ENCODE measurements around the gene VASH1. TPM values are rescaled to one million over a fixed set of nuclear protein-coding genes. Genes with fewer than 3 reads are reported as not detected.
A peak's percentile ranks its signal among the peaks of the same experiment; 100 is the strongest.

VASH1 gene
- total RNA-seq, 1 experiment from 2014 or later = 5.2 TPM

- no peaks in the 10 kb centered on the region for H3K9me3 ChIP-seq (ENCODE audit: control insufficient read depth, insufficient read depth, low read depth, low read length)
- ATAC-seq (peak; percentile 14; the same call in 1 of the 2 replicates), DNase-seq (ENCODE audit: low read depth, low spot score) (no peak)
- no peak overlapping the region for H3K27ac ChIP-seq (ENCODE audit: low read length)
- in situ Hi-C loops (cut with HindIII; ENCODE audit: low pct_unique_long_range_greater_than_20kb, low sequenced_read_pairs) (no loop called here), intact Hi-C loops (cut with micrococcal nuclease; ENCODE audit: unreplicated experiment) (no loop called here)
- CTCF ChIA-PET = no interaction called here
- no peaks in the 10 kb centered on the region for H3K4me1 ChIP-seq (ENCODE audit: control insufficient read depth, insufficient read depth, low read length)
- H3K27me3 ChIP-seq (ENCODE audit: control insufficient read depth, insufficient read depth, low read length) = no peaks in the 10 kb centered on the region
- POLR2A ChIA-PET = no interaction called here
- H3K36me3 ChIP-seq (ENCODE audit: control insufficient read depth, insufficient read depth, low read length) = no peaks in the 10 kb centered on the region; the same call in 1 of the 2 replicates
- BruUV-seq (replicated peaks) = no TSS peak
- H3K4me3 ChIP-seq (ENCODE audit: low read depth in 2 of 2, low read length in 2 of 2) = peak overlapping the region; percentile 51 to 52
- TF ChIP-seq CTCF (IDR thresholded peaks at IDR 0.05) (no peak), POLR2AphosphoS5 (IDR thresholded peaks at IDR 0.05; ENCODE audit: low read depth, low read length) (no peak), TCF7L2 (IDR thresholded peaks at IDR 0.05; ENCODE audit: low read depth, low read length) (no peak), SIN3A (IDR thresholded peaks at IDR 0.05; ENCODE audit: borderline replicate concordance, insufficient read depth, low read depth, low read length) (no peak)
- TF ChIP-seq, protein P1, sequence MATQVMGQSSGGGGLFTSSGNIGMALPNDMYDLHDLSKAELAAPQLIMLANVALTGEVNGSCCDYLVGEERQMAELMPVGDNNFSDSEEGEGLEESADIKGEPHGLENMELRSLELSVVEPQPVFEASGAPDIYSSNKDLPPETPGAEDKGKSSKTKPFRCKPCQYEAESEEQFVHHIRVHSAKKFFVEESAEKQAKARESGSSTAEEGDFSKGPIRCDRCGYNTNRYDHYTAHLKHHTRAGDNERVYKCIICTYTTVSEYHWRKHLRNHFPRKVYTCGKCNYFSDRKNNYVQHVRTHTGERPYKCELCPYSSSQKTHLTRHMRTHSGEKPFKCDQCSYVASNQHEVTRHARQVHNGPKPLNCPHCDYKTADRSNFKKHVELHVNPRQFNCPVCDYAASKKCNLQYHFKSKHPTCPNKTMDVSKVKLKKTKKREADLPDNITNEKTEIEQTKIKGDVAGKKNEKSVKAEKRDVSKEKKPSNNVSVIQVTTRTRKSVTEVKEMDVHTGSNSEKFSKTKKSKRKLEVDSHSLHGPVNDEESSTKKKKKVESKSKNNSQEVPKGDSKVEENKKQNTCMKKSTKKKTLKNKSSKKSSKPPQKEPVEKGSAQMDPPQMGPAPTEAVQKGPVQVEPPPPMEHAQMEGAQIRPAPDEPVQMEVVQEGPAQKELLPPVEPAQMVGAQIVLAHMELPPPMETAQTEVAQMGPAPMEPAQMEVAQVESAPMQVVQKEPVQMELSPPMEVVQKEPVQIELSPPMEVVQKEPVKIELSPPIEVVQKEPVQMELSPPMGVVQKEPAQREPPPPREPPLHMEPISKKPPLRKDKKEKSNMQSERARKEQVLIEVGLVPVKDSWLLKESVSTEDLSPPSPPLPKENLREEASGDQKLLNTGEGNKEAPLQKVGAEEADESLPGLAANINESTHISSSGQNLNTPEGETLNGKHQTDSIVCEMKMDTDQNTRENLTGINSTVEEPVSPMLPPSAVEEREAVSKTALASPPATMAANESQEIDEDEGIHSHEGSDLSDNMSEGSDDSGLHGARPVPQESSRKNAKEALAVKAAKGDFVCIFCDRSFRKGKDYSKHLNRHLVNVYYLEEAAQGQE (IDR thresholded peaks at IDR 0.05; ENCODE audit: insufficient read depth in 1 of 2, low read depth in 2 of 2, low read length in 1 of 2) = no peak
These were observed 717 bp downstream of the VASH1 start for GRCh38 chr14:76761960-76762410.

- no peak overlapping the region for H3K27ac ChIP-seq (ENCODE audit: low read length)
- ChIA-PET POLR2A (no interaction called here), CTCF (no interaction called here)
- in situ Hi-C loops (cut with HindIII; ENCODE audit: low pct_unique_long_range_greater_than_20kb, low sequenced_read_pairs) = no loop called here
- no peaks in the 10 kb centered on the region; the same call in 1 of the 2 replicates for H3K36me3 ChIP-seq (ENCODE audit: control insufficient read depth, insufficient read depth, low read length)
- ATAC-seq (no peak), DNase-seq (ENCODE audit: low read depth, low spot score) (no peak)
- H3K4me3 ChIP-seq (ENCODE audit: low read depth in 2 of 2, low read length in 2 of 2) = peak overlapping the region; percentile 51 to 52
- H3K4me1 ChIP-seq (ENCODE audit: control insufficient read depth, insufficient read depth, low read length) = no peaks in the 10 kb centered on the region
- H3K9me3 ChIP-seq (ENCODE audit: control insufficient read depth, insufficient read depth, low read depth, low read length) = no peaks in the 10 kb centered on the region
- no peaks in the 10 kb centered on the region for H3K27me3 ChIP-seq (ENCODE audit: control insufficient read depth, insufficient read depth, low read length)
- intact Hi-C loops (cut with micrococcal nuclease; ENCODE audit: unreplicated experiment) = no loop called here
- TF ChIP-seq TCF7L2 (IDR thresholded peaks at IDR 0.05; ENCODE audit: low read depth, low read length) (no peak), SIN3A (IDR thresholded peaks at IDR 0.05; ENCODE audit: borderline replicate concordance, insufficient read depth, low read depth, low read length) (no peak), CTCF (IDR thresholded peaks at IDR 0.05) (no peak), POLR2AphosphoS5 (IDR thresholded peaks at IDR 0.05; ENCODE audit: low read depth, low read length) (no peak)
- TF ChIP-seq, protein P1 (IDR thresholded peaks at IDR 0.05; ENCODE audit: insufficient read depth in 1 of 2, low read depth in 2 of 2, low read length in 1 of 2) = no peak
- BruUV-seq (replicated peaks) = no TSS peak
These were observed 1.3 kb downstream of the VASH1 start for GRCh38 chr14:76762411-76763095.
